Neural progenitor cell (in vitro differentiated cells): ENCODE measurements around the gene JDP2.

Experiments used
- EZH2 ChIP-seq: fragments of 200-600 bp; sonication (generic); IDR thresholded peaks from 2 replicates; pipeline ENCODE4 v1.6.1; 2017; ENCODE audit warnings: antibody characterized with exemption, mild to moderate bottlenecking, moderate library complexity
- TF ChIP-seq, protein P1 (sequence below): fragments of 200-600 bp; sonication (generic); IDR thresholded peaks from 2 replicates; pipeline ENCODE4 v1.5.1; 2017; ENCODE audit warnings: antibody characterized with exemption, mild to moderate bottlenecking

DNA sequence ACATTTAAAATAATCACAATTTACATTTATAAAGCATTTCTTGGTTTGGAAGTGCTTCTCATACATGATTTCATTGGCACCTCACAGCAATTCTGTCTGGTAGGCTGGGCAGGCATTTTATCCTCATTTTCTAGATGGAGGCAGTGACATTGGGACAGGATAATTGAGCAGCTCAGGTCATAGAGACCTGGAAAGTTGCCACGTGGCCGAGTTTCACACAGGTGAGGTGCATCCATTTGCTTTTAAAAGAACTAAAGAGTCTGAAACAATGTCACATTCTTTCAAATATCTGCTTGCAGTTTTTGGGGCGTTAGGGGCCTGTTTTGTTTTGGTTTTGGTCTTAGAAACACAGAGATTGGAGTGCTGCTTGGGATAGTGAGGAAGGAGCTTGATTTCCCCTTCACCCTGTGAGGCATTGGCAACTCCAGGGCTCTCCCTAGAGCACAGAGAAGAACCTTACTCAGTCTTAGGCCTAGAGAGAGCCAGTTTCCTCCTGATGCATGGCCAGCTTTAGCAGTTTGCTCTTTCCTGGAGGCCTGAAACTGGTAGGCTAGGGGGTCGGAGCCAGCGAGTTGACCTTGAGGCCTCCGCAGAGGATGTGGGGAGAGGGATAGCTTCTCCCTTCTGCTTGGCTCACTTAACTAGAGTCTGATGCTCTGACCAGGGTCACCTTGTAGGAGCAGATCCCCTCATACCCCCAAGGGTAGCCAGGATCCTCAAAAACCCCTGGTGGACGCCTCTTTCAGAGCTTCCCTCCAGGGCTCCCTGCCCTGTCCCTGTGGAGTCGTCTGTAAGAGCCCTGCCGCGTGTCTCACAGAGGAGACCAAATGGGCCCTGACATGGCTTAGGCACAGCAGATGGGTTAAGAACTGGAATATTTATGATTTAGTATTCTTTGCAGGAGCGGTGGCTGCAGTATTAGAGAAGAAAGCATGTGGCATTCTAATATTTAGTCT is 34.9 kb upstream of the JDP2 start:
- TF ChIP-seq, protein P1, sequence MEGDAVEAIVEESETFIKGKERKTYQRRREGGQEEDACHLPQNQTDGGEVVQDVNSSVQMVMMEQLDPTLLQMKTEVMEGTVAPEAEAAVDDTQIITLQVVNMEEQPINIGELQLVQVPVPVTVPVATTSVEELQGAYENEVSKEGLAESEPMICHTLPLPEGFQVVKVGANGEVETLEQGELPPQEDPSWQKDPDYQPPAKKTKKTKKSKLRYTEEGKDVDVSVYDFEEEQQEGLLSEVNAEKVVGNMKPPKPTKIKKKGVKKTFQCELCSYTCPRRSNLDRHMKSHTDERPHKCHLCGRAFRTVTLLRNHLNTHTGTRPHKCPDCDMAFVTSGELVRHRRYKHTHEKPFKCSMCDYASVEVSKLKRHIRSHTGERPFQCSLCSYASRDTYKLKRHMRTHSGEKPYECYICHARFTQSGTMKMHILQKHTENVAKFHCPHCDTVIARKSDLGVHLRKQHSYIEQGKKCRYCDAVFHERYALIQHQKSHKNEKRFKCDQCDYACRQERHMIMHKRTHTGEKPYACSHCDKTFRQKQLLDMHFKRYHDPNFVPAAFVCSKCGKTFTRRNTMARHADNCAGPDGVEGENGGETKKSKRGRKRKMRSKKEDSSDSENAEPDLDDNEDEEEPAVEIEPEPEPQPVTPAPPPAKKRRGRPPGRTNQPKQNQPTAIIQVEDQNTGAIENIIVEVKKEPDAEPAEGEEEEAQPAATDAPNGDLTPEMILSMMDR, result no peak
- no peak for TF ChIP-seq EZH2
